Fibroblast of villous mesenchyme (primary cell): ENCODE data around the gene SPPL3. TPM values are rescaled to one million over a fixed set of nuclear protein-coding genes. Genes with fewer than 3 reads are reported as not detected.

Experiments
- DNase-seq: peaks from one replicate; pipeline ENCODE4 v3.0.0-alpha.2; 2010; ENCODE audit warnings: low read depth
- H3K4me3 ChIP-seq: 2 replicates; pipeline ENCODE4 v1.5.1; 2011; ENCODE audit warnings: low read depth, mild to moderate bottlenecking, low read length
- total RNA-seq: library from RNA; depleted of rRNA; stranded (reverse); fragments of >200 nt; gene quantifications from 2 replicates; pipeline ENCODE4 v1.2.3, GENCODE V29; 2012
- TF ChIP-seq, protein P1 (sequence below): IDR thresholded peaks from 2 replicates; pipeline ENCODE4 v1.5.1; 2012; ENCODE audit warnings: low read depth, mild to moderate bottlenecking, low read length; ENCODE audit not compliant: insufficient read depth

The SPPL3 gene
- total RNA-seq, 1 donor: 9.5 TPM

GRCh38 chr12:120940799-120941198 is 36.6 kb upstream of the SPPL3 start:
- TF ChIP-seq, protein P1, sequence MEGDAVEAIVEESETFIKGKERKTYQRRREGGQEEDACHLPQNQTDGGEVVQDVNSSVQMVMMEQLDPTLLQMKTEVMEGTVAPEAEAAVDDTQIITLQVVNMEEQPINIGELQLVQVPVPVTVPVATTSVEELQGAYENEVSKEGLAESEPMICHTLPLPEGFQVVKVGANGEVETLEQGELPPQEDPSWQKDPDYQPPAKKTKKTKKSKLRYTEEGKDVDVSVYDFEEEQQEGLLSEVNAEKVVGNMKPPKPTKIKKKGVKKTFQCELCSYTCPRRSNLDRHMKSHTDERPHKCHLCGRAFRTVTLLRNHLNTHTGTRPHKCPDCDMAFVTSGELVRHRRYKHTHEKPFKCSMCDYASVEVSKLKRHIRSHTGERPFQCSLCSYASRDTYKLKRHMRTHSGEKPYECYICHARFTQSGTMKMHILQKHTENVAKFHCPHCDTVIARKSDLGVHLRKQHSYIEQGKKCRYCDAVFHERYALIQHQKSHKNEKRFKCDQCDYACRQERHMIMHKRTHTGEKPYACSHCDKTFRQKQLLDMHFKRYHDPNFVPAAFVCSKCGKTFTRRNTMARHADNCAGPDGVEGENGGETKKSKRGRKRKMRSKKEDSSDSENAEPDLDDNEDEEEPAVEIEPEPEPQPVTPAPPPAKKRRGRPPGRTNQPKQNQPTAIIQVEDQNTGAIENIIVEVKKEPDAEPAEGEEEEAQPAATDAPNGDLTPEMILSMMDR: no peak
- H3K4me3 ChIP-seq: no peak overlapping the region
- DNase-seq: peak; percentile 22

- DNase-seq: no peak
- TF ChIP-seq, protein P1: no peak
- no peak overlapping the region for H3K4me3 ChIP-seq
These were observed 35.8 kb upstream of the SPPL3 start for GRCh38 chr12:120940006-120940405.

GRCh38 chr12:120939523-120939922 is 35.4 kb upstream of the SPPL3 start:
- no peak for DNase-seq
- TF ChIP-seq, protein P1: no peak
- H3K4me3 ChIP-seq: no peak overlapping the region

DNA sequence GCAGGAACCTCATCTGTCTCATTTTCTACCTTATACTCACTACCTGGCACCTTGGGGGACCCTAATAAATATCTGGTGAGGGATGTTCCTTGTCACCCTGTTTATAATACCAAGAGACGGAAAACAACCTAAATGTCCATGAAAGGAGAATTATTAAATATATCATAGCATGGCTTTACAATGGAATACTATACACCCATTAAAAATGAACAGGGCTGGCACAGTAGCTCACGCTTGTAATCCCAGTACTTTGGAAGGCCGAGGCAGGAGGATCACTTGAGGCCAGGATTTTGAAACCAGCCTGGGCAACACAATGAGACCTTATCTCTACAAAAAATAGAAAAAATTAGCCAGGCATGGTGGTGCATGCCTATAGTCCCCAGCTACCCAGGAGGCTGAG is 34.3 kb upstream of the SPPL3 start:
- TF ChIP-seq, protein P1: no peak
- DNase-seq: no peak
- no peak overlapping the region for H3K4me3 ChIP-seq

DNA sequence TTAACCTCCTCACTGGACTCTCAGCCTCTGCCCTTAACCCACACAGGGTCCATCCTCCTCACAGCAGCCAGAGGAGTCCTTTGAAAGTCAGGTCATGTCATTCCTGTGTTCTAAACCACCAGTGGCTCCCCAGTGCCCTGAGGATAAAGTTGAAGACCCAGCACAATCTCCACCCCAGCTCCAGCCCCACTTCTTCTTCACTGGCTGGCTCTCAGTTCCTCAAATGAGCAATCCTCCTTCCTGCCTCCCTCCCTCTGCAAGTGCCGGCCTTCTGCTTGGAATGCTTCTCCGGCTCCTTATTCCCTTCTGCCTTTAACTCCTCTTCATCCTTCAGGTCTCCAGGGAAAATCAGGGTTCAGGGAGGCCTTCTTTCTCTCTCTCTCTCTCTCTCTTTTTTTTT is 32.0 kb upstream of the SPPL3 start:
- H3K4me3 ChIP-seq: no peak overlapping the region
- DNase-seq: no peak

DNA sequence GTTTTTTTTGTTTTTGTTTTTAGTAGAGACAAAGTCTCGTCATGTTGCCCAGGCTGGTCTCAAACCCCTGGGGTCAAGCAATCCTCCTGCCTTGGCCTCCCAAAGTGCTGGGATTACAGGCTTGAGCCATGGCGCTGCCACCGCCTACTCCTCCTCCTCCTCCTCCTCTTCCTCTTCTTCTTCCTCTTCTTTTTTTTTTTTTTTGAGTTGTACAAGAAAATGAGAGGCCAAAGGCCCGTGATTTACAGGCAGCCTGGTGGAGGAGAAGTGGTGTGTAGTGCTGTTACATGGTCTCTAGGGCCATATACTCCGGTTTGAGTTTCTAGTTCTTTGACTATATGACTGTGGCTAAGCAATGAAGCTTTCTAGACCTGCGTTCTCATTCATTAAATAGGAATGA is 29.6 kb upstream of the SPPL3 start:
- no peak overlapping the region for H3K4me3 ChIP-seq
- TF ChIP-seq, protein P1: no peak
- no peak for DNase-seq

More for the DNA sequence above, 32.0 kb upstream of the SPPL3 start:
- TF ChIP-seq, protein P1: no peak

DNA sequence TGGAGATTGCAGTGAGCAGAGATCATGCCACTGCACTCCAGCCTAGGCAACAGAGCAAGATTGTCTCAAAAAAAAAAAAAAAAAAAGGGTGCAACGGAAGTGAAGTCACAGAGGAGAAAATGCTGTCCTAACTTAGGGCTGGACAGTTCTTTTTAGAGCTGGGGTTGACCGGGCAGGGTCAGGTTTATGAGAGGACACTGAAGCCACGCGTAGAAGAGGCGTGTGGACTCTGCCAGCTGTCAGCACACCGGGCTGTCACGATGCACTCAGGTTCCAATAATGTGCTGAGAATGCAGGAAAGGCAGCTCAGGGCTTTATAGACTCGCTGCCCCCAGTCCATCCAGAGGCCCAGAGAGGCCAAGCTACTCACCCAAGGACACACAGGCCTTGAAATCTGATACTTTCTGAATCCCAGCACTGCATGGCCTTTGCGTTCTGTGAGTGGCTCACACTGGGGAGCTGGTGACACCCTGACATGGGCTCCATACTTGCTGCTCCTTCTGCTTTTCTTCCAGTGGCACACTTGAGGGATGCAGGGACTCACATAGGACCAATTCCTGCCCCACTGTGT is 28.9 kb upstream of the SPPL3 start:
- TF ChIP-seq, protein P1: no peak
- DNase-seq: no peak
- no peak overlapping the region for H3K4me3 ChIP-seq
